ENCODE results near the gene WFIKKN1.
A peak's percentile ranks its signal among the peaks of the same experiment; 100 is the strongest.

Gene WFIKKN1

DNA sequence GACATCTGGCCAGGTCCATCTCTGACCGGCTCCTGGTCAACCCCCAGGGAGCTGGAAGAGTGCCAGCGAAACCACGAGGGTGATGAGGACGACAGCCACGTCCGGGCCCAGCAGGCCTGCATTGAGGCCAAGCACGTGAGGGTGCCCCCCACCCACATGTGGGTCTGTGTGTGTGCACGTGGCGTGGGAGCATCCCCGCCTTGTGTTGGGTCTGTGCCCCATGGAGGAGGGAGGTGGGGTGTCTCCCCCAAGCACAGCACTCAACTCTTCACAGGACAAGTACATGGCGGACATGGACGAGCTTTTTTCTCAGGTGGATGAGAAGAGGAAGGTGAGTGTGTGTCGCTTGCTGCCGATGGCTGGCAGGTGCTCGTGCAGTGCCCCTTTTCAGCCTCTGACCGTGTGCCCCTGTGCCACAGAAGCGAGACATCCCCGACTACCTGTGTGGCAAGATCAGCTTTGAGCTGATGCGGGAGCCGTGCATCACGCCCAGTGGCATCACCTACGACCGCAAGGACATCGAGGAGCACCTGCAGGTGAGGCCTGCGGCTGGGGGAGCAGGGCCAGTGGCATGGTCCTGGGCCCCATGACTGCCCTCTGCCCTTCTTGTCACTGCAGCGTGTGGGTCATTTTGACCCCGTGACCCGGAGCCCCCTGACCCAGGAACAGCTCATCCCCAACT is 51.1 kb downstream of the WFIKKN1 start:
- POLR2A ChIA-PET = interaction anchor here (0.6 to 5.4 kb wide), 7 partner anchors 8 to 130 kb away, joined by 3 to 57 read pairs (median 6); partner anchors contain the start of genes ANTKMT, RHOT2 and WDR24
- CTCF ChIA-PET = interaction anchor here (0.6 to 1.1 kb wide), 5 partner anchors 14 to 376 kb away, joined by 3 to 5 read pairs (median 3); no protein-coding TSS in a partner anchor
- Histone ChIP-seq H3K36me3 (ENCODE audit: control insufficient read depth in 2 of 2, insufficient read depth in 1 of 2, low read length in 2 of 2) (peaks cover 3 to 54% of the 10 kb centered on the region in 2 experiments; a peak in 1 of 3 replicates), H3K4me3 (ENCODE audit: low read depth, low read length) (peak overlapping the region; percentile 82), H3K9me3 (ENCODE audit: control insufficient read depth, insufficient read depth, low read depth, low read length) (no peaks in the 10 kb centered on the region), H3K4me1 (ENCODE audit: control insufficient read depth, insufficient read depth, low read length) (peaks cover 14% of the 10 kb centered on the region; the same call in 1 of the 2 replicates), H3K27ac (ENCODE audit: extremely low read depth, low read depth, low read length) (peak overlapping the region; percentile 97)
- TF ChIP-seq ZBTB8A (tag by site-specific recombination; IDR thresholded peaks at IDR 0.05) = peak; percentile 77
- TF ChIP-seq, protein P1, sequence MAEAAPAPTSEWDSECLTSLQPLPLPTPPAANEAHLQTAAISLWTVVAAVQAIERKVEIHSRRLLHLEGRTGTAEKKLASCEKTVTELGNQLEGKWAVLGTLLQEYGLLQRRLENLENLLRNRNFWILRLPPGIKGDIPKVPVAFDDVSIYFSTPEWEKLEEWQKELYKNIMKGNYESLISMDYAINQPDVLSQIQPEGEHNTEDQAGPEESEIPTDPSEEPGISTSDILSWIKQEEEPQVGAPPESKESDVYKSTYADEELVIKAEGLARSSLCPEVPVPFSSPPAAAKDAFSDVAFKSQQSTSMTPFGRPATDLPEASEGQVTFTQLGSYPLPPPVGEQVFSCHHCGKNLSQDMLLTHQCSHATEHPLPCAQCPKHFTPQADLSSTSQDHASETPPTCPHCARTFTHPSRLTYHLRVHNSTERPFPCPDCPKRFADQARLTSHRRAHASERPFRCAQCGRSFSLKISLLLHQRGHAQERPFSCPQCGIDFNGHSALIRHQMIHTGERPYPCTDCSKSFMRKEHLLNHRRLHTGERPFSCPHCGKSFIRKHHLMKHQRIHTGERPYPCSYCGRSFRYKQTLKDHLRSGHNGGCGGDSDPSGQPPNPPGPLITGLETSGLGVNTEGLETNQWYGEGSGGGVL (tag by site-specific recombination; IDR thresholded peaks at IDR 0.05) = peak; percentile 45
- TF ChIP-seq, protein P2, sequence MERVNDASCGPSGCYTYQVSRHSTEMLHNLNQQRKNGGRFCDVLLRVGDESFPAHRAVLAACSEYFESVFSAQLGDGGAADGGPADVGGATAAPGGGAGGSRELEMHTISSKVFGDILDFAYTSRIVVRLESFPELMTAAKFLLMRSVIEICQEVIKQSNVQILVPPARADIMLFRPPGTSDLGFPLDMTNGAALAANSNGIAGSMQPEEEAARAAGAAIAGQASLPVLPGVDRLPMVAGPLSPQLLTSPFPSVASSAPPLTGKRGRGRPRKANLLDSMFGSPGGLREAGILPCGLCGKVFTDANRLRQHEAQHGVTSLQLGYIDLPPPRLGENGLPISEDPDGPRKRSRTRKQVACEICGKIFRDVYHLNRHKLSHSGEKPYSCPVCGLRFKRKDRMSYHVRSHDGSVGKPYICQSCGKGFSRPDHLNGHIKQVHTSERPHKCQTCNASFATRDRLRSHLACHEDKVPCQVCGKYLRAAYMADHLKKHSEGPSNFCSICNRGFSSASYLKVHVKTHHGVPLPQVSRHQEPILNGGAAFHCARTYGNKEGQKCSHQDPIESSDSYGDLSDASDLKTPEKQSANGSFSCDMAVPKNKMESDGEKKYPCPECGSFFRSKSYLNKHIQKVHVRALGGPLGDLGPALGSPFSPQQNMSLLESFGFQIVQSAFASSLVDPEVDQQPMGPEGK (tag by site-specific recombination; IDR thresholded peaks at IDR 0.05) = peak; percentile 97
- peak; percentile 93 for TF ChIP-seq BCL11B (tag by site-specific recombination; IDR thresholded peaks at IDR 0.05; ENCODE audit: low read depth)
- TF ChIP-seq ZNF157 (tag by site-specific recombination; IDR thresholded peaks at IDR 0.05) = no peak
- TF ChIP-seq ZNF335 (tag by site-specific recombination; conservative IDR thresholded peaks at IDR 0.05) = no peak
- peak; percentile 96 for TF ChIP-seq ZFHX2 (tag by site-specific recombination; conservative IDR thresholded peaks at IDR 0.05)
- TF ChIP-seq ZNF2 (tag by site-specific recombination; IDR thresholded peaks at IDR 0.05) = 0 out of 2 replicates have a peak, but pooled peaks have one; percentile 58
- TF ChIP-seq ZNF24 (tag by site-specific recombination; IDR thresholded peaks at IDR 0.05) = 0 out of 2 replicates have a peak, but pooled peaks have one; percentile 18
- peak; percentile 51; the same call in 1 of the 2 replicates for TF ChIP-seq ZBTB17 (tag by site-specific recombination; IDR thresholded peaks at IDR 0.05)
- TF ChIP-seq GLIS1 (tag by site-specific recombination; IDR thresholded peaks at IDR 0.05) = peak; percentile 87
- TF ChIP-seq, protein P3, sequence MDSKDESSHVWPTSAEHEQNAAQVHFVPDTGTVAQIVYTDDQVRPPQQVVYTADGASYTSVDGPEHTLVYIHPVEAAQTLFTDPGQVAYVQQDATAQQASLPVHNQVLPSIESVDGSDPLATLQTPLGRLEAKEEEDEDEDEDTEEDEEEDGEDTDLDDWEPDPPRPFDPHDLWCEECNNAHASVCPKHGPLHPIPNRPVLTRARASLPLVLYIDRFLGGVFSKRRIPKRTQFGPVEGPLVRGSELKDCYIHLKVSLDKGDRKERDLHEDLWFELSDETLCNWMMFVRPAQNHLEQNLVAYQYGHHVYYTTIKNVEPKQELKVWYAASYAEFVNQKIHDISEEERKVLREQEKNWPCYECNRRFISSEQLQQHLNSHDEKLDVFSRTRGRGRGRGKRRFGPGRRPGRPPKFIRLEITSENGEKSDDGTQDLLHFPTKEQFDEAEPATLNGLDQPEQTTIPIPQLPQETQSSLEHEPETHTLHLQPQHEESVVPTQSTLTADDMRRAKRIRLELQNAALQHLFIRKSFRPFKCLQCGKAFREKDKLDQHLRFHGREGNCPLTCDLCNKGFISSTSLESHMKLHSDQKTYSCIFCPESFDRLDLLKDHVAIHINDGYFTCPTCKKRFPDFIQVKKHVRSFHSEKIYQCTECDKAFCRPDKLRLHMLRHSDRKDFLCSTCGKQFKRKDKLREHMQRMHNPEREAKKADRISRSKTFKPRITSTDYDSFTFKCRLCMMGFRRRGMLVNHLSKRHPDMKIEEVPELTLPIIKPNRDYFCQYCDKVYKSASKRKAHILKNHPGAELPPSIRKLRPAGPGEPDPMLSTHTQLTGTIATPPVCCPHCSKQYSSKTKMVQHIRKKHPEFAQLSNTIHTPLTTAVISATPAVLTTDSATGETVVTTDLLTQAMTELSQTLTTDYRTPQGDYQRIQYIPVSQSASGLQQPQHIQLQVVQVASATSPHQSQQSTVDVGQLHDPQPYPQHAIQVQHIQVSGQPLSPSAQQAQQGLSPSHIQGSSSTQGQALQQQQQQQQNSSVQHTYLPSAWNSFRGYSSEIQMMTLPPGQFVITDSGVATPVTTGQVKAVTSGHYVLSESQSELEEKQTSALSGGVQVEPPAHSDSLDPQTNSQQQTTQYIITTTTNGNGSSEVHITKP (tag by site-specific recombination; IDR thresholded peaks at IDR 0.05) = peak; percentile 78
- no peak for TF ChIP-seq ZNF37A (tag by site-specific recombination; IDR thresholded peaks at IDR 0.05)
- TF ChIP-seq KLF10 (tag by site-specific recombination; IDR thresholded peaks at IDR 0.05) = no peak
- TF ChIP-seq ZSCAN30 (tag by site-specific recombination; IDR thresholded peaks at IDR 0.05) = peak; percentile 75
- peak; percentile 23; the same call in 1 of the 2 replicates for TF ChIP-seq ZBTB1 (tag by site-specific recombination; IDR thresholded peaks at IDR 0.05)
- TF ChIP-seq ZEB2 (tag by site-specific recombination; IDR thresholded peaks at IDR 0.05) = peak; percentile 87; the same call in 1 of the 2 replicates
- no peak for TF ChIP-seq MEIS1 (CRISPR knock-in tag; IDR thresholded peaks at IDR 0.05; ENCODE audit: borderline replicate concordance)
- TF ChIP-seq ZNF239 (tag by site-specific recombination; IDR thresholded peaks at IDR 0.05) = 0 out of 2 replicates have a peak, but pooled peaks have one; percentile 13
- 0 out of 2 replicates have a peak, but pooled peaks have one; percentile 54 for TF ChIP-seq ZNF561 (tag by site-specific recombination; IDR thresholded peaks at IDR 0.05; ENCODE audit: borderline replicate concordance)
- peak; percentile 13; the same call in 1 of the 2 replicates for TF ChIP-seq SP3 (tag by site-specific recombination; IDR thresholded peaks at IDR 0.05)
- TF ChIP-seq ZFP69B (tag by site-specific recombination; IDR thresholded peaks at IDR 0.05) = peak; percentile 80
- 0 out of 2 replicates have a peak, but pooled peaks have one; percentile 38 for TF ChIP-seq KLF9 (tag by site-specific recombination; IDR thresholded peaks at IDR 0.05; ENCODE audit: low read depth)
- peak; percentile 97 for TF ChIP-seq ZNF837 (tag by site-specific recombination; IDR thresholded peaks at IDR 0.05)
- TF ChIP-seq, protein P4, sequence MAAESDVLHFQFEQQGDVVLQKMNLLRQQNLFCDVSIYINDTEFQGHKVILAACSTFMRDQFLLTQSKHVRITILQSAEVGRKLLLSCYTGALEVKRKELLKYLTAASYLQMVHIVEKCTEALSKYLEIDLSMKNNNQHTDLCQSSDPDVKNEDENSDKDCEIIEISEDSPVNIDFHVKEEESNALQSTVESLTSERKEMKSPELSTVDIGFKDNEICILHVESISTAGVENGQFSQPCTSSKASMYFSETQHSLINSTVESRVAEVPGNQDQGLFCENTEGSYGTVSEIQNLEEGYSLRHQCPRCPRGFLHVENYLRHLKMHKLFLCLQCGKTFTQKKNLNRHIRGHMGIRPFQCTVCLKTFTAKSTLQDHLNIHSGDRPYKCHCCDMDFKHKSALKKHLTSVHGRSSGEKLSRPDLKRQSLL (tag by site-specific recombination; IDR thresholded peaks at IDR 0.05) = no peak
- TF ChIP-seq ZBTB21 (tag by site-specific recombination; IDR thresholded peaks at IDR 0.05) = 0 out of 2 replicates have a peak, but pooled peaks have one; percentile 50
- TF ChIP-seq ZNF76 (tag by site-specific recombination; IDR thresholded peaks at IDR 0.05; ENCODE audit: borderline replicate concordance, low read depth) = 0 out of 2 replicates have a peak, but pooled peaks have one; percentile 26
- TF ChIP-seq MZF1 (tag by site-specific recombination; IDR thresholded peaks at IDR 0.05; ENCODE audit: borderline replicate concordance) = peak; percentile 51; the same call in 1 of the 2 replicates
- TF ChIP-seq WT1 (tag by site-specific recombination; IDR thresholded peaks at IDR 0.05) = peak; percentile 43; the same call in 1 of the 2 replicates

Data from HEK293 (cell line).